Stimulated activated CD8-positive, alpha-beta memory T cell treated with anti-CD3 and anti-CD28 coated beads, Interleukin-12 subunit alpha, Interleukin-12 subunit beta, amount 100 ng/mL, for 4 hours (primary cell): Measurements from ENCODE around the gene MFAP4.
A peak's percentile ranks its signal among the peaks of the same experiment; 100 is the strongest.
"Not testable (repeated sequence)": the region's sequence is repeated elsewhere in the genome, so short reads cannot be mapped to it uniquely, and the experiment has no call there.

Source experiments
- DNase-seq: peaks from one replicate; pipeline ENCODE4 v3.0.0-alpha.2; 2020; ENCODE audit warnings: low read depth

Gene MFAP4

GRCh38 chr17:19369846-19370492, 17.0 kb downstream of the MFAP4 start:
- no peak for DNase-seq

- DNase-seq = no peak
These were observed 17.7 kb downstream of the MFAP4 start for GRCh38 chr17:19369107-19369778.

- DNase-seq = no peak
These were observed 18.8 kb downstream of the MFAP4 start for GRCh38 chr17:19368229-19368628.

GRCh38 chr17:19366637-19366972, 20.4 kb downstream of the MFAP4 start:
- DNase-seq = no peak

- DNase-seq = no peak
These were observed 21.0 kb downstream of the MFAP4 start for GRCh38 chr17:19365833-19366636.

GRCh38 chr17:19365499-19365817, 21.5 kb downstream of the MFAP4 start:
- no peak for DNase-seq

GRCh38 chr17:19364699-19365498, 22.1 kb downstream of the MFAP4 start:
- DNase-seq = no peak

GRCh38 chr17:19363460-19364035, 23.4 kb downstream of the MFAP4 start:
- DNase-seq = no peak

GRCh38 chr17:19363114-19363438, 23.9 kb downstream of the MFAP4 start:
- no peak for DNase-seq

GRCh38 chr17:19362277-19363113, 24.5 kb downstream of the MFAP4 start, which contains the start of gene B9D1:
Gene B9D1, minus strand, starts transcription at chr17:19362723. Its CDS starts 154 bp downstream, at chr17:19362569.
- peak; percentile 90 for DNase-seq

- no peak for DNase-seq
These were observed 25.1 kb downstream of the MFAP4 start for GRCh38 chr17:19361944-19362276.

GRCh38 chr17:19361326-19361725, 25.7 kb downstream of the MFAP4 start:
- no peak for DNase-seq

GRCh38 chr17:19360772-19361171, 26.2 kb downstream of the MFAP4 start:
- no peak for DNase-seq

GRCh38 chr17:19359856-19360255, 27.1 kb downstream of the MFAP4 start:
- no peak for DNase-seq

- no peak for DNase-seq
These were observed 27.8 kb downstream of the MFAP4 start for GRCh38 chr17:19359151-19359550.

- DNase-seq = no peak
These were observed 29.2 kb downstream of the MFAP4 start for GRCh38 chr17:19357761-19358160.

- no peak for DNase-seq
These were observed 29.6 kb downstream of the MFAP4 start for GRCh38 chr17:19357351-19357750.

GRCh38 chr17:19354748-19355147, 32.2 kb downstream of the MFAP4 start:
- DNase-seq = no peak

- not testable (repeated sequence) for DNase-seq
These were observed 33.6 kb downstream of the MFAP4 start for GRCh38 chr17:19353401-19353800.

GRCh38 chr17:19348806-19349205, 38.2 kb downstream of the MFAP4 start:
- DNase-seq = no peak

- DNase-seq = no peak
These were observed 38.8 kb downstream of the MFAP4 start for GRCh38 chr17:19348081-19348650.
